ENCODE data around the gene AKIRIN2.

GRCh38 chr6:87738000-87738399, 36.0 kb upstream of the AKIRIN2 start:
- no peak for TF ChIP-seq CTCF (conservative IDR thresholded peaks at IDR 0.05; ENCODE audit: low read depth, low read length)
- no peak for TF ChIP-seq EZH2 (IDR thresholded peaks at IDR 0.05; ENCODE audit: borderline replicate concordance, low read depth, low read length, poor library complexity, severe bottlenecking)
